Neural crest cell (in vitro differentiated cells): ENCODE results near the gene TBC1D14. TPM values are rescaled to one million over a fixed set of nuclear protein-coding genes. Genes with fewer than 3 reads are reported as not detected.

Source experiments
- DNase-seq: peaks from one replicate; pipeline ENCODE4 v3.0.0; 2021; ENCODE audit warnings: low read depth, mixed read lengths, low spot score
- H3K27ac Mint-ChIP-seq: one replicate; pipeline ENCODE4 v1.8.0; 2021; ENCODE audit warnings: mild to moderate bottlenecking, mixed read lengths; ENCODE audit not compliant: unreplicated experiment
- H3K27me3 Mint-ChIP-seq: 2 replicates; pipeline ENCODE4 v1.8.0; 2021; ENCODE audit warnings: low read depth, mild to moderate bottlenecking, mixed read lengths
- H3K36me3 Mint-ChIP-seq: 2 replicates; pipeline ENCODE4 v1.8.0; 2021; ENCODE audit warnings: low read depth, mild to moderate bottlenecking, mixed read lengths
- H3K4me1 Mint-ChIP-seq: 2 replicates; pipeline ENCODE4 v1.8.0; 2021; ENCODE audit warnings: mixed read lengths
- H3K4me3 Mint-ChIP-seq: one replicate; pipeline ENCODE4 v1.8.0; 2021; ENCODE audit warnings: mild to moderate bottlenecking, mixed read lengths
- H3K9me3 Mint-ChIP-seq: 2 replicates; pipeline ENCODE4 v1.8.0; 2021; ENCODE audit warnings: mixed read lengths
- CTCF ChIP-seq: fragments of 200-600 bp; sonication (generic); conservative IDR thresholded peaks from 2 replicates; pipeline ENCODE4 v1.5.0; 2021; ENCODE audit warnings: antibody characterized with exemption, mild to moderate bottlenecking
- total RNA-seq: library from RNA; stranded (reverse); gene quantifications from 2 replicates; pipeline ENCODE4 v1.2.1, GENCODE V29; 2021

Gene TBC1D14
- total RNA-seq, 1 donor from 2014 or later = 56.3 TPM

- no peak for DNase-seq
- peak overlapping the region; percentile 78 for H3K27ac Mint-ChIP-seq
Measured at GRCh38 chr4:6961496-6962210, 52.0 kb downstream of the TBC1D14 start.

GRCh38 chr4:6962211-6963041, 52.8 kb downstream of the TBC1D14 start:
- TF ChIP-seq CTCF = no peak
- no peaks in the 10 kb centered on the region for H3K27me3 Mint-ChIP-seq
- DNase-seq = no peak
- no peaks in the 10 kb centered on the region for H3K36me3 Mint-ChIP-seq
- peak overlapping the region; percentile 54 for H3K4me3 Mint-ChIP-seq
- H3K9me3 Mint-ChIP-seq = no peaks in the 10 kb centered on the region
- peaks cover 38% of the 10 kb centered on the region for H3K4me1 Mint-ChIP-seq
- peak overlapping the region; percentile 95 for H3K27ac Mint-ChIP-seq

More at GRCh38 chr4:6961496-6962210, 52.0 kb downstream of the TBC1D14 start:
- Mint-ChIP-seq H3K4me1 (peaks cover 38% of the 10 kb centered on the region), H3K4me3 (peak overlapping the region; percentile 54), H3K36me3 (no peaks in the 10 kb centered on the region), H3K9me3 (no peaks in the 10 kb centered on the region), H3K27me3 (no peaks in the 10 kb centered on the region)
- TF ChIP-seq CTCF = no peak

- DNase-seq = no peak
- Mint-ChIP-seq H3K9me3 (no peaks in the 10 kb centered on the region), H3K4me3 (no peak overlapping the region), H3K27ac (peak overlapping the region; percentile 27), H3K36me3 (no peaks in the 10 kb centered on the region), H3K4me1 (peaks cover 38% of the 10 kb centered on the region), H3K27me3 (no peaks in the 10 kb centered on the region)
- no peak for TF ChIP-seq CTCF
Measured at GRCh38 chr4:6963139-6963611, 53.5 kb downstream of the TBC1D14 start.

GRCh38 chr4:6964858-6965257, 55.2 kb downstream of the TBC1D14 start:
- Mint-ChIP-seq H3K4me1 (peaks cover 34% of the 10 kb centered on the region), H3K27ac (no peak overlapping the region), H3K27me3 (no peaks in the 10 kb centered on the region), H3K36me3 (peaks cover 5% of the 10 kb centered on the region), H3K9me3 (no peaks in the 10 kb centered on the region), H3K4me3 (no peak overlapping the region)
- TF ChIP-seq CTCF = no peak
- no peak for DNase-seq

GRCh38 chr4:6965329-6965728, 55.7 kb downstream of the TBC1D14 start:
- no peak overlapping the region for H3K27ac Mint-ChIP-seq
- TF ChIP-seq CTCF = no peak
- DNase-seq = no peak
- H3K4me3 Mint-ChIP-seq = no peak overlapping the region
- no peaks in the 10 kb centered on the region for H3K27me3 Mint-ChIP-seq
- peaks cover 5% of the 10 kb centered on the region for H3K36me3 Mint-ChIP-seq
- peaks cover 34% of the 10 kb centered on the region for H3K4me1 Mint-ChIP-seq
- no peaks in the 10 kb centered on the region for H3K9me3 Mint-ChIP-seq
